Limb (tissue), 2 donors: ENCODE results near the gene MACROD2.

Source experiments
- DNase-seq, 2 donors: peaks; one replicate each; pipeline ENCODE4 v3.0.0-alpha.2; 2016; ENCODE audit errors: extremely low spot score in 2 of 2

Gene MACROD2

DNA sequence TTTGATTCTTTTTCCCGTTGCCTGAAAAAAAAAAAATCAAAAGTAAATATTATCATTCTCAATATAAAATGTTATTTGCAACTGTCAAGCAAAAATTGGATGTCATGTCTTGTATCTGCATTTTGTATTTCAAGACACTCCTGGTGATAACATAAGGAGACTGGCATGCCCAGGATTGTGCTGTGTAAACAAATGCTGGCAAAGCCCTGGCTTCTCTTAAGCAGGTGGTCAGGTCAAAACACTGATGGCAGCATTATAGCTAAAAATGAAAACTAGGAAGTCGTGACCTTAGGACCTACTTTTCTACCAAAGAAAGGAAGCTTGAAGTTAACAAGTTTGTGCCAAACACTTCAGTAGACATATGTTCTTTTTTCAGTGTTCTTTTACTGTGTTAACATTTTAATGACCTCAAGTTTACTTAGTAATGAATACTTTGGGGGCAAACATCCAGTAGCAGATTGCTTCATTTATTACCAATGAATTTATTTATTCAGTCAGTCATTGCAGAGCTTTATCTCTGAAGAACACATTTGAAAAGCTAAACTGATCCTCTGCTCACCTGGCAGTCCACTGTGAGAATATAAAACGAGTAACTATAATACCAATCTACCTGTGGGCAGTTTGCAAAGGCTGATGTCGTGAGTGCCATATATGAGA lies 585.2 kb downstream of the MACROD2 start:
- no peak for DNase-seq

DNA sequence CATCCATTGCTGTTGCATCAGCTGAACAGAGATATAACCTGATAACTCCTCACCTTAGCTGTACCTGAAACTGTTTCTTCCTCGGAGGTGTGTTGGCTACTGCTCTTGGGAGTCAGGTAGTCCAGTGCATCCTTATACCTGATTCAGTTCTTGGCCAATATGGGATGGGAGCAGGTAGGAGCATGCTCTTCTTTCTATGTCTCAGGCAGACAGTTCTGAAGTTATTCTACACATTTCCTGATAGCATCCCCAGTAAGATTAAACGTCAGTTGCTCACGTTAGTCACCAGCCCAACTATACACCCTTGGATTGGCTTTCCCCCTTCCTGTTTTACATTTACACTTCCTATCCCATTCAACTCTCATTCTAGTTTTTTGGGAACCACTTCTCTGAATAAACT lies 586.4 kb downstream of the MACROD2 start:
- no peak for DNase-seq

GRCh38 chr20:14582855-14583254 lies 587.5 kb downstream of the MACROD2 start:
- DNase-seq = no peak

DNA sequence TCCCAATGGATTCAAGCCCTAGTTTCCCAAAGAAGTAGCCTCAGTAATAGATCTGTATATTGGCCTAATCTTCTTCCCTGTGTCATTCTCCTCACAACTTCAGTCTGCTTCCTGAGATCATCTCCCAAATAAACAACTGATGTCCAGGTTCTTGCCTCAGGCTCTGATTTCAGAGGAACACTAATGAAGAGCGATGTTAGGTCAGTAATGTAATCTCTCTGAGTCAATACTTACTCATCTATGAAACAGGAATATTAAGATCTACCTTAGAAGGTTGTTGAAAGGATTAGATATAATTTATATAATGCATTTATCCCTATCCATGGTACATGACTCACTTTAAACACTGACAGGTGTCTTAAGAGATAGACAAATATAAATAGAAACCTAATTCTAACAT lies 588.1 kb downstream of the MACROD2 start:
- DNase-seq = no peak

GRCh38 chr20:14589383-14589782 lies 594.1 kb downstream of the MACROD2 start:
- no peak for DNase-seq

DNA sequence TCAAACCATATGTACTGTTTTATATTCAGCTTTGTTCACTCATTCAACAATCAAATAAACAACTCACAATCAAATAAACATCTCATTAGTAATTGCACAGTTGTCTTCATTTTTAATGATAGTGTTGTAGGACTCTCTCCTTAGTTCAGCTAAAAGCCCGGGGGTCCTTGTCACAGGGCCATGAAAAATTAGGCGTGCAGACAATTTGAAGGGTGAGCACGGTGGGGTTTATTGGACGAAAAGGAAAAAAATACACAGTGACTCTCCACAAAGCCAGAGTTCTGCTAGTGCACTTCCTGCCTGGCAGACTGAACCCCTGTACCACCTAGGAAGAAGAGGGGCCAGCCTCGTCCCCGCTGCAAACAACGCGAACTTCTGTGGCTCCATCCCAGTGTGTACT lies 599.7 kb downstream of the MACROD2 start:
- no peak for DNase-seq

GRCh38 chr20:14597206-14597715 lies 601.9 kb downstream of the MACROD2 start:
- no peak for DNase-seq

- no peak for DNase-seq
These were observed 604.3 kb downstream of the MACROD2 start for GRCh38 chr20:14599613-14600012.

DNA sequence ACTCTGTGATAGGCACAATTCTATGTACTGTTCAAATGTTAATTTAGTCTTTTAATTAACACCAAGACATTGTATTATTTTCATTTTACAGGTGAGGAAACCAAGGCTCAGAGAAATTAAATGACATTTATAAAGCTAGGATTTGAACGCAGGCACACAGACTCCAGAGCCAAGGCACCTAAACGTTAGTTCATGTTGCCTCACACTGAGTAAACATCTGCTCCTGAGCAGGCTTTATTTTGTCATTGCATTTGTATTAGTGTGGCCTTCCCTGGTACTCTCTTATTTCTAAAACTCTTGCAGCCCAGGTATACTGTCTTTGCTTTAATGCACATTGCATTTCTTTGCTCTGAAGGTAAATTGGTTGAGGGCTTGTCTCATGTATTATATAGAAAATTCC lies 605.2 kb downstream of the MACROD2 start:
- no peak for DNase-seq

- DNase-seq = no peak
These were observed 608.8 kb downstream of the MACROD2 start for GRCh38 chr20:14604143-14604542.

DNA sequence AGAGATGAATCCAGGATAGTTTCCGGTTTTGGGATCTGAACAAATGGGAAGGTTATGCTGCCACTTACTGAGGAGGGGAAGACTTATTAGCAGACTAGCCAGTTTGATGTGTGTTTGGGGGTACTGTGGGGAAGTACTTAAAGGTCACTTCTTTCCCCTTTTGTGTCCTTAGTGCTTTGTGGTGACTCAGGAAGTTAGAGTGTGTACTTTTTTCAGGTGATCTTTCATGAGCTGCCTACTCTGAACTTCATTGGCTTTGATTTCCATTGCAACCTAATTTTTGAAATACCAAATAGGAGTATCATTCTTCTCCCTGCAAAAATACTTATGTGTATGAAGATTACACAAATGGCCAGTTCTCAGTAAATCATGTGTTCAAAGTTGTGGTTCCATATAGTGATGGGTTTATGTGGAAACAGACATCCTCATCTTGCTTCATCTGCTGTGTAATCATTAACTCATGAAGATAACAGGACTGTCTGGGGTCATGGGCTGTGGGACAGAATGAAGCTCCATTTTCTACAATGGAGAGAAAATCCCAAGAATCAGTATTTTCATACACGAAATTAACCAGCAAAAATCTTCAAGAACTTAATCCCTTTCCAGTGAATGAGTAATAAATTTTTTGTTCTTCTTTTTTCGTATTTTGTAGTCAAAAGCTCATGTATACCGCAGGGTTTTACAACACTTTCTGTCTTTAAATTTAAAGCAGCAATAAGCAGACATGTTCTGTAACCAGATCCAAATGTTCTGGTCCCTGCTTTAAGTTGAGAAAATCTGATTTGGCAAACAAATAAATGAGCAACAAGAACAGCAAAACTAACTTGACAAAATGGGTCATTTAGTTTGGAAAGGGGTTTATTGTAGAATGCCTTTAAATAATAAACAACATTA lies 614.3 kb downstream of the MACROD2 start:
- no peak for DNase-seq

GRCh38 chr20:14611479-14611878 lies 616.2 kb downstream of the MACROD2 start:
- DNase-seq = no peak

DNA sequence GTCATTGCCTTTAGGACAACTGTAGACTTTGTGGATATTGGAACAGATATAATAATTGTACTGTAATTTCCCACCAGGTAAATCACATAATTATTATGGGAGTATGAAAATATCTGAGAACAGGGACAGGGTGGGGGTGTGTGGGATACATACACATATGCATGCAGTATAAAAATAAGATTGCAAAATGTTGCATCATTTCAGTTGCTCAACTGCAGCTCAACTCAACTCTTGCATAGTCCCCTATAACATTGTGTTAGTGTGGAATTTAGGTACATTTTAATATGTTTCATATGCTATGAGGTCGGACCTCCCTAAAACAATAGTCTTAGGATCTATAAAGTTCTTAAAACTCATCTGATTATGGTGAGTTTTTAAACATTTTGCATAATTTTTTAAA lies 617.1 kb downstream of the MACROD2 start:
- DNase-seq = no peak

DNA sequence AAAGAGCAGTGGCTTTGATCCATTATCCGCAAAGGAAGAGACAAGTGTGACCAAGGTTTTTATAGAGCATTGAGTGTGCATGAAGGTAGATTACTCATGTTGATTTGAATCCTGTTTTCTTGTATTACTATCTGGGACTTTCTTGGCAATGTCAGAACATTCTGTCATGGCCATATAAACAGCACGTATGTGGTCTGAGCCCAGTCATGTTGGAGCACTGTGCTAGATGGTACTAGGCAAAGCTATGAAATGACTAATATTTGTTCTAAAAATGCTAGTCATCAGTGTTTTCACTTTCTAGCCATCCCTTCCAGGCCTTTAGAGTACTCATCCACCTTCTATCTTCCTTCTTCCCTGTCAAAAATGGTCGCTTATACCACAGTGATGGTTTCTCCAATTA lies 620.7 kb downstream of the MACROD2 start:
- no peak for DNase-seq

DNA sequence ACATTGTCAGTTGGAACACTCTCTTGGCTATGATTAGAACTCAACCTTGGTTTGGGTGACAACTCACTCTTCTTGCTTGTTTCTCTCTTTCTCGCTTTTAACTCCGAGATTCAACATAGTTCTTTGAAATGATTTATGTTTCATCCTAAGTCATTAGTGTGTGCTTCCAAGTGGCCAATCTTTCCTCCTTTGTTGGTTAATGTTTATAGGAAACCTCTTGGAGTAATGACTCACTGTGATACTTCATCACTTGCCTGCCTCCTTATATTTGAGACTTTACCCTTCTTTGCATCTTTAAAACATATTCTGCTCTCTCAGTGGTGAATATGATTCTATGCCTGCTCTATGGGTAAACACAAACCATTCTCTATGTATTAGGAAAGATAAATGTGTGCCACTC lies 621.8 kb downstream of the MACROD2 start:
- DNase-seq = no peak

- DNase-seq = no peak
These were observed 624.1 kb downstream of the MACROD2 start for GRCh38 chr20:14619411-14619810.

GRCh38 chr20:14622796-14623195 lies 627.5 kb downstream of the MACROD2 start:
- DNase-seq = no peak

DNA sequence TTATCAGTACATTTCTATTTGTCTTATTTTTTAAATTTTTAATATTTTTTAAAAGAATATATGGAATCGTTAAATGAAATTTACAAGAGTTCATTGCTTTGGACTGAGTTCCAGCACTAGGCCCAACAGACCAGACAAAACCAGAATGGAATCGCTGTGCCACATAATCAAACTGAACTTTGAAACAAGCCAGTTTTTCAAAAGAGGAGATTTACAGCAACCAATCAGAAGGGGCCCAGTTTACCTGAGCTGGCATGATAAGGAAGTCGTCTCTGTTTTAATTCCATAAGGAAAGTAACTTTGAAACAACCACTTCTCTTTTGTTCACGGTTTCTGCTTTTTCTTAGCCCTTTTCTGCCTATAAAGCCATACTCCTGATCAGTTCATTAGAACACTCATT lies 635.7 kb downstream of the MACROD2 start:
- DNase-seq = no peak

GRCh38 chr20:14632906-14633305 lies 637.6 kb downstream of the MACROD2 start:
- DNase-seq = no peak

- DNase-seq = no peak
These were observed 638.2 kb downstream of the MACROD2 start for GRCh38 chr20:14633507-14633906.

- no peak for DNase-seq
These were observed 639.3 kb downstream of the MACROD2 start for GRCh38 chr20:14634665-14635064.

GRCh38 chr20:14637441-14637840 lies 642.1 kb downstream of the MACROD2 start:
- no peak for DNase-seq

DNA sequence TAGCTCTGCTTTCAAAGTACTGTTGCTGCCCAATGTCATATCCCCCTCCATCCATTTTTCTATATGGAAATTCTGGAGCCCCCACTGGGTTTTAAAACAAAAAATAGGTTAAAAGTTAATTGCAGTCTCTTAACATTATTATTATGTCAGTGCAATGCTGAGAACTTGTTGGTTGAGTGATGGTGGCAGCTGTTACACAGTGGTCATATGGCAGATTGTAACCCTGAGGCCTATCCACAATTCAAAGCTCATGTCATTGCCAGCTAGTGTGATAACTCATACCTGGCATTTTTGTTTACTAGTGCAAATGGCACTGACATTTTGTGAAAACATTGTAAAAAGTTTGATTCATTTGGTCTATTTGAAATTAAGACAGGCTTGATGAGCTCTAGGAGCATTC lies 647.8 kb downstream of the MACROD2 start:
- DNase-seq = no peak
